ENCODE results near the gene SLC43A1.

SLC43A1 gene

DNA sequence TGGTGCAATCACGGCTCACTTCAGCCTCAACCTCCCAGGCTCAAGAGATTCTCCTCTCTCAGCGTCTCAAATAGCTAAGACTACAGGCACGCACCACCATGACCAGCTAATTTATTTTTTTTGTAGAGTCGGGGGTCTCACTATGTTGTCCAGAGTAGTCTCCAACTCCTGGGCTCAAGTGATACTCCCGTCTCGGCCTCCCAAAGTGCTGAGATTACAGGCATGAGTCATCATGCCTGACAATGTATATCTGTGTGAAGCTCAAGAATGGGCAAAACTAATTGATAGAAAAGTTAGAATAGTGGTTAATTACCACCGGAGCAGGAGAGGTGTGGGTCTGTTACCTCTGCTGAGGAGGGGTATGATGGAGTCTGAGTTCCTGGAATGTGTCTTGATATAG, 79.5 kb downstream of the SLC43A1 start:
- in situ Hi-C loops (cut with MboI; ENCODE audit: low sequenced_read_pairs), result no loop called here

DNA sequence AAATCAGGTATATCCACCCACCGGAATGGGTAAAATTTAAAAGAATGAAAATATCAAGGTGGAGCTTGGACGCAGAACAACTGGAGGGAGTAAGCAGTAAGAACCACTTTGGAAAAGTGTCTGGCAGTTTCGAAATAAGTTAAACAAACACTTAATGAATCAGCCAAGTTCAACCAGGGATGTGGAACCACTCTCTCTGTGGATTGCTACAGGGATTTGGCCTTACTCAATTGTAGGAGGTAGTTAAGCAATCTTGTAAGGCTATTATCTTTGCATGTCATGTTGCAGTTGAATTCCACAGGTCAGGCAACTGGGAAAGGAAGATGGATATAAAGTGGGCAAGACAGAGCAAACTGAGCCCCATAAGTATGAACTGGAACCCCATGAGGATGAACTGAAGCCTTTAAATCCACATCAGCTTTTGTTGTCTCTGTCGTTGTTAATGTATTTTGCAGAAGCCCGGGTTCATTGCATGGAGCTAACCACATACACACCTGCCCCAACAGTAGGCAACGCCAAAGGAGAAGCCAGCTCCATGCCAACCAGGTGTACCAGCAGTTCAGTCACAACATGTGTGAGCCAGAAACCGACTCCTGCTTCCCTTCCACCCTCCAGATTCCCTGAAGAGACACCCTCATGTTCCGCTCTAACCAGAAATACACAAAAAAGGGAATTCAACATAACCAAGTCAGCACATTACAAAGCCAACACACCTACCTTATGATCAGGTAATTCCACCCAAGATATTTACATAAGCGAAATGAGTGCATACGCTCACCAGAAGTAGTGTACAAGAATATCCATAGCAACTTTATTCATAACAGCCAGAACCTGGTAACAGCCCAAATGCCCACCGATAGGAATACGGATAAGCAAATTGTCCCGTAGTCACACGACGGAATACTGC, 80.6 kb downstream of the SLC43A1 start:
- in situ Hi-C loops (cut with MboI; ENCODE audit: low sequenced_read_pairs), result no loop called here

Data from HL-60/S4 treated with retinoic acid at 250 ng/mL for 4 days and 3 days (cell line).